SU-DHL-6 (cell line): Measurements from ENCODE around the gene STRBP.

Experiments used
- H2AFZ ChIP-seq: fragments of 200-600 bp; sonication (generic); 2 replicates; pipeline ENCODE4 v1.6.1; 2014; ENCODE audit warnings: low read depth, mild to moderate bottlenecking, moderate library complexity, mixed read lengths, antibody characterized with exemption, low read length; ENCODE audit not compliant: severe bottlenecking
- H3F3A ChIP-seq: fragments of 200-600 bp; shearing (Covaris generic); 2 replicates; pipeline ENCODE4 v1.6.0; 2016; ENCODE audit warnings: antibody characterized with exemption, mild to moderate bottlenecking; ENCODE audit not compliant: insufficient read depth
- H3K27ac ChIP-seq: fragments of 200-600 bp; sonication (generic); 2 replicates; pipeline ENCODE4 v1.5.1; 2016; ENCODE audit warnings: low read depth, mild to moderate bottlenecking, low read length, moderate library complexity, mixed read lengths
- H3K27me3 ChIP-seq: fragments of 200-600 bp; sonication (generic), shearing (Covaris generic); 2 replicates; pipeline ENCODE4 v1.6.0; 2014; ENCODE audit warnings: mild to moderate bottlenecking, low read length
- H3K36me3 ChIP-seq: fragments of 200-600 bp; sonication (generic); 2 replicates; pipeline ENCODE4 v1.6.1; 2014; ENCODE audit warnings: mild to moderate bottlenecking, low read length, mixed read lengths
- H3K4me2 ChIP-seq: fragments of 300-600, 200-600 bp; shearing (Covaris generic), sonication (generic); 2 replicates; pipeline ENCODE4 v1.6.0; 2014; ENCODE audit warnings: low read length, low read depth, mild to moderate bottlenecking; ENCODE audit not compliant: poor library complexity, severe bottlenecking
- H3K4me3 ChIP-seq: fragments of 200-600 bp; sonication (generic); 2 replicates; pipeline ENCODE4 v1.5.1; 2014; ENCODE audit warnings: antibody characterized with exemption, low read length, mild to moderate bottlenecking, mixed read lengths; ENCODE audit not compliant: insufficient read depth, poor library complexity, severe bottlenecking
- H3K79me2 ChIP-seq: fragments of 200-600 bp; sonication (generic); 2 replicates; pipeline ENCODE4 v1.6.1; 2014; ENCODE audit warnings: mild to moderate bottlenecking, low read length, moderate library complexity; ENCODE audit not compliant: insufficient read depth
- H3K9ac ChIP-seq: fragments of 200-600 bp; sonication (generic); 2 replicates; pipeline ENCODE4 v1.7.0; 2014; ENCODE audit warnings: mild to moderate bottlenecking, low read length
- H3K9me2 ChIP-seq: fragments of 200-600 bp; sonication (generic); replicated peaks from 2 replicates; pipeline ENCODE4 v1.6.1; 2014; ENCODE audit warnings: low read length; ENCODE audit not compliant: insufficient read depth
- H3K9me3 ChIP-seq: fragments of 200-600 bp; sonication (generic); 2 replicates; pipeline ENCODE4 v1.6.1; 2014; ENCODE audit warnings: low read length, mixed read lengths; ENCODE audit not compliant: insufficient read depth
- H4K20me1 ChIP-seq: fragments of 200-600 bp; sonication (generic); 2 replicates; pipeline ENCODE4 v1.6.1; 2014; ENCODE audit warnings: low read depth, mild to moderate bottlenecking, antibody characterized with exemption, low read length, moderate library complexity, mixed read lengths
- EZH2phosphoT487 ChIP-seq: fragments of 200-600 bp; sonication (generic), shearing (Covaris generic); conservative IDR thresholded peaks from 2 replicates; pipeline ENCODE4 v1.6.1; 2018; ENCODE audit warnings: mild to moderate bottlenecking, antibody characterized with exemption, low read length, moderate library complexity, mixed read lengths
- TF ChIP-seq, protein P1 (sequence below): fragments of 200-600 bp; sonication (generic); IDR thresholded peaks from one replicate; pipeline ENCODE4 v1.5.1; 2017; ENCODE audit warnings: antibody characterized with exemption, mild to moderate bottlenecking, low read length, moderate library complexity; ENCODE audit not compliant: insufficient read depth, poor library complexity, severe bottlenecking

The STRBP gene

DNA sequence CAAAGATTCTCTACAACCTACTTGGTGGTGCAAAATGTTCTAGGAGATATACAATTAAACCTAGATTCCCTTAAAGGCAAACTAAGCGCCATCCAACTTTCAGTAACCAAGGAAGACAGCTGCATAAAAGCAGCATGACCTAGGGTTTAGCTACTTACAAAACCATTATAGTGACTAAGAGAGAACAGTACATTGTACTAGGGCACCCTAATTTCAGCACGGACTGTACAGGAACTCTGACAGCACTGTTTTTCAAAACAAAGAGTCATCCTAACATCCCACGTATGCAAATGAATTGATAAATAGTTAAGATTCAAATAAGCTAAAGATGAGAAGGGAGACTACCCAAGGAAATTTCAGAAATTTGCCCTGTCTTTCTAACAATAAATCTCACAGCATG lies 30.0 kb downstream of the STRBP start:
- Histone ChIP-seq H3K27me3 (no peaks in the 10 kb centered on the region), H3K9me2 (no peaks in the 10 kb centered on the region), H4K20me1 (no peaks in the 10 kb centered on the region), H3K27ac (peak overlapping the region; percentile 95), H2AFZ (no peak overlapping the region), H3K36me3 (peaks cover 7% of the 10 kb centered on the region), H3K9me3 (no peaks in the 10 kb centered on the region), H3K9ac (peak overlapping the region; percentile 42), H3F3A (peaks cover 77% of the 10 kb centered on the region), H3K79me2 (peaks cover 88% of the 10 kb centered on the region), H3K4me3 (peak overlapping the region; percentile 12), H3K4me2 (peak overlapping the region; percentile 60)
- TF ChIP-seq, protein P1, sequence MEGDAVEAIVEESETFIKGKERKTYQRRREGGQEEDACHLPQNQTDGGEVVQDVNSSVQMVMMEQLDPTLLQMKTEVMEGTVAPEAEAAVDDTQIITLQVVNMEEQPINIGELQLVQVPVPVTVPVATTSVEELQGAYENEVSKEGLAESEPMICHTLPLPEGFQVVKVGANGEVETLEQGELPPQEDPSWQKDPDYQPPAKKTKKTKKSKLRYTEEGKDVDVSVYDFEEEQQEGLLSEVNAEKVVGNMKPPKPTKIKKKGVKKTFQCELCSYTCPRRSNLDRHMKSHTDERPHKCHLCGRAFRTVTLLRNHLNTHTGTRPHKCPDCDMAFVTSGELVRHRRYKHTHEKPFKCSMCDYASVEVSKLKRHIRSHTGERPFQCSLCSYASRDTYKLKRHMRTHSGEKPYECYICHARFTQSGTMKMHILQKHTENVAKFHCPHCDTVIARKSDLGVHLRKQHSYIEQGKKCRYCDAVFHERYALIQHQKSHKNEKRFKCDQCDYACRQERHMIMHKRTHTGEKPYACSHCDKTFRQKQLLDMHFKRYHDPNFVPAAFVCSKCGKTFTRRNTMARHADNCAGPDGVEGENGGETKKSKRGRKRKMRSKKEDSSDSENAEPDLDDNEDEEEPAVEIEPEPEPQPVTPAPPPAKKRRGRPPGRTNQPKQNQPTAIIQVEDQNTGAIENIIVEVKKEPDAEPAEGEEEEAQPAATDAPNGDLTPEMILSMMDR = no peak
- no peak for TF ChIP-seq EZH2phosphoT487

DNA sequence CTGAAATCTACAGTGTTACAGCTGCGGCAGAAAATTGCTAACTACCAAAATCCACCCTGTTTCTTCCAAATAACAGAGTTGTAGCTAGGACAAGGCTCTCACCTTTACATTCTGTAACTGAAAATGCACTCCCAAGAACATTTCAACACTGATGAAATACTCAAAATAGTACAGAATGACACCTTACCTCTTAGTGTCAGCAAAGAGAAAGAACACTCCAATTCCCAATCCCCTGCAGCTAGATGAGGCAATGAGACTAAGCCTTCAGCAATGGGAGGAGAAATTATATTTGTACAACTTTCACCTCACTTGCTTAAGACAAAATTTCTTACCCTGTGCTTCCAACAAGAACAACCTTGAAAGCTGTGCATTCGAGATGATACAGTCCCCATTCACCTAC lies 31.2 kb downstream of the STRBP start:
- Histone ChIP-seq H3K9ac (peak overlapping the region; percentile 42), H3K9me3 (no peaks in the 10 kb centered on the region), H3K36me3 (peaks cover 10% of the 10 kb centered on the region), H3F3A (peaks cover 72% of the 10 kb centered on the region), H3K4me2 (peak overlapping the region; percentile 60), H3K27ac (peak overlapping the region; percentile 95), H3K4me3 (no peak overlapping the region), H4K20me1 (no peaks in the 10 kb centered on the region), H3K79me2 (peaks cover 88% of the 10 kb centered on the region), H2AFZ (no peak overlapping the region), H3K9me2 (no peaks in the 10 kb centered on the region), H3K27me3 (no peaks in the 10 kb centered on the region)
- TF ChIP-seq, protein P1 = no peak
- no peak for TF ChIP-seq EZH2phosphoT487

DNA sequence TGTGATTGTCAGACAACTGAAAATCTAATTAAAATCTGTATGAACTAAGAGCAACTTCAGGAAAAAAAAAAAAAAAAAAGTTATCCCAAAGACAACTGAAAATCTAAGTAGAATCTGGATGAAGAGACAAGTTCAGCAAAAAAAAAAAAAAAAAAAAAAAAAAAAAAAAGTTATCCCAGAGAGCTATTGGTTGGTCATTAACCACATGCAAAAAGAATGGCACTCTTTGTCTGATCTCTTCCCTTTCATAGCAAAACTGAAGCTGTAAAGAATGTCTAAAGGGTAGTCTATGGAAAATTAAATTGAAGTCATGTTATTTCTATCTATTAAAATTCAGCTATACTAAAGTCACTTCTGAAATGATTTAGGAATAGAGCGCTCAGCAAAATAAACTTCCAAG lies 32.9 kb downstream of the STRBP start:
- H3K27me3 ChIP-seq = no peaks in the 10 kb centered on the region
- peaks cover 81% of the 10 kb centered on the region for H3F3A ChIP-seq
- H3K27ac ChIP-seq = peak overlapping the region; percentile 95
- H3K4me3 ChIP-seq = peak overlapping the region; percentile 47
- H3K36me3 ChIP-seq = peaks cover 14% of the 10 kb centered on the region
- no peak overlapping the region for H2AFZ ChIP-seq
- no peaks in the 10 kb centered on the region for H3K9me3 ChIP-seq
- peak overlapping the region; percentile 34; the same call in 1 of the 2 replicates for H3K9ac ChIP-seq
- peak overlapping the region; percentile 60 for H3K4me2 ChIP-seq
- TF ChIP-seq EZH2phosphoT487 = no peak
- TF ChIP-seq, protein P1 = no peak
- H3K79me2 ChIP-seq = peaks cover 88% of the 10 kb centered on the region
- no peaks in the 10 kb centered on the region; the same call in 1 of the 2 replicates for H4K20me1 ChIP-seq
- no peaks in the 10 kb centered on the region for H3K9me2 ChIP-seq
